GM18519 (cell line): Measurements from ENCODE around the gene ALX4.

Experiments
- ATAC-seq: cut with Tn5 transposase; IDR thresholded peaks from one replicate; pipeline ENCODE4 v1.9.1; 2021; ENCODE audit warnings: mild to moderate bottlenecking, moderate library complexity; ENCODE audit not compliant: unreplicated experiment, low FRiP score

Gene ALX4

GRCh38 chr11:44335919-44336318 is 26.0 kb upstream of the ALX4 start:
- ATAC-seq: no peak

DNA sequence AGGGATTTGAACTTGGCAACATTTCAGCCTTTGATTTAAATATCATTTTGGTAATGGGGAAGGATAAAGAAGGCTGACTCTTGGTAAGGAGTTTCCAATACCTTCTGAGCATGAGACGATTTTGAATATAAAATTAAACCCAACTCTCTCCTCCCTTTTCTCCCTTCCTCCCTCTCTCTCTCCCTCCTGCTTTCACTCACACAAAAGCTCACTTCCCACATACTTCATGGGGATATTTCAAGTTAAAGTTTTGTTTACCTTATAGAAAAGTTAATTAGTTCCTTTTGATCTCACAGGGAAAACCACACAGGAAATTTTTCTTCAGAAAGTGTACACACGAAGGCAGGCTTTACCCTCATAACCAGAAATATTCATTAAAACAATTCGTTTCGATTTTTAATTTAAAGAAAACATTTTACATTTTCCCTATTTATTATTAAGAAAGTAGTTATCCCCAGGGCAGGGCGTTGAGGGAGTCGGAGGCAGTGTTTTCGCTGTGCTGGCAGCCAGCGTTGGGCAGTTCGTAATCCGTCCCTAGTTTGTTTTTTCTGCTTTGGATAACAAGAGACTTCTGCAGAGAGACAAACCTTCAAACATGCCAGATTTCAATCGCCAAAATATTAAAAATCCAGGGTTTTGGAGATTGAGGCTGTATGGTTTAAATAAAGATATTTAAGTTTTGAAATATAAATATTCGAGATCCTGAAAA is 25.3 kb upstream of the ALX4 start:
- no peak for ATAC-seq

GRCh38 chr11:44334356-44335004 is 24.5 kb upstream of the ALX4 start:
- ATAC-seq: no peak

- ATAC-seq: no peak
These were observed 23.6 kb upstream of the ALX4 start for GRCh38 chr11:44333271-44334218.

GRCh38 chr11:44332665-44333064 is 22.7 kb upstream of the ALX4 start:
- ATAC-seq: no peak

DNA sequence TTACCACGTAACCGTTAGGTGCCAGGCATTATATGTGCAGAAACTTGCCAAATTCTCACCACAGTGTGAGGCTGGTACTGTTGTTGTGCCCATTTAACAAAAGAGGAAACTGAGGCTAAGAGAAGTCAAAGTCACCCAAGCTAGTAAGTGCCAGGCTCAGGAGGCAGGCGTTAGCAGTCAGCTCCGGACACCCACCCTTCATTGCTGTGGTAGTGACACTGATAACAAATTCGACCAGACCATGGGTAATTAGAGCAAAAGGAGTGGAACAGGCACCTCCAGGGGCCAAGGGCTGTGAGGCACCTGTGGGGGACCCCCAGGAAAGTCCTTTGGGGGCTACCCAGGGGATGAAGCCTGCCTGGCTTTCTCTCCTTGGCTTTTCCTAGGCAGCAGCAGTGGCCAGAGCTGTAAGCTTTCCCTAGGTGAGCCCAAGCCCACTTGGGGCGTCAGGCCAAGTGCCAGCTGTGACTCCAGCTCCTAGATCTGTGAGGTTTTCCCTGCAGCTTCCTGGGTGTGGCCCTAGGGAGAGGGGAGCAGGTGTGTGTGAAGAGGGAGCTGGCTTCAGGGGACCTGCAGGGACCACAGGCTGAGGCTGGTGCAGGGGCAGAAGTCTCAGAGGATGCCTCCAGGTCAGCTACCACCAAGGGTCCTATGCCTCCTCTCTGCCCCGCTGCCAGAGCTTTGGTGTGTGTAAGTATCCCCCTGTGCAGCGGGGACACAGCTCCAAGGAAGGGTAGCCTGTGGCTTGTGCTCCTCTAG is 19.7 kb upstream of the ALX4 start:
- no peak for ATAC-seq

DNA sequence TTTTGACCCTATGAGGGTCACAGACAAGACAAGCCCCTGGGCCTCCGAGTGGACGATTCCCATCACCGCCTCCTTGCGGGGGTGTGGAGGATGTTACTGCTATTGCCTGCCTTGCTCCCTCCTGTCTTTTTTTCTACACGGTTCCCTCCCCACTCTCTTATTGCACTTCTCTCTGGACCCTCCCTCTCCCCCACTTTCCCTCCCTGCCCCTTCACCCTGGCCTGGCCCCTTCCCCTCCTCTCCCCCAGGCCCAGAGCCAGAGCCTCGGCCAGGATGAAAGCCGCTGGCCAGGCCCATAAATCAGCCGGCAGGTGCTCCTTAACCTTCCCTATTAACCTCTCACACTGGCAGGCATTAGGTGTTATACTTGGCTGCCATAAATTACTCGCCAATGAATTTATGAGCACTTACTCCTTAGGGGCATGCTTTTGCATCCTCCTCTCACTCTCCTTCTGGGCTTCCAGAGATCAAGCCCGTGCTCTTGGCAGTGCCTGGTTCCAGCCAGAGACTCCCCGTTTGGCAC is 18.3 kb upstream of the ALX4 start:
- ATAC-seq: no peak

GRCh38 chr11:44327730-44328129 is 17.8 kb upstream of the ALX4 start:
- no peak for ATAC-seq

- ATAC-seq: no peak
These were observed 16.9 kb upstream of the ALX4 start for GRCh38 chr11:44326615-44327475.

DNA sequence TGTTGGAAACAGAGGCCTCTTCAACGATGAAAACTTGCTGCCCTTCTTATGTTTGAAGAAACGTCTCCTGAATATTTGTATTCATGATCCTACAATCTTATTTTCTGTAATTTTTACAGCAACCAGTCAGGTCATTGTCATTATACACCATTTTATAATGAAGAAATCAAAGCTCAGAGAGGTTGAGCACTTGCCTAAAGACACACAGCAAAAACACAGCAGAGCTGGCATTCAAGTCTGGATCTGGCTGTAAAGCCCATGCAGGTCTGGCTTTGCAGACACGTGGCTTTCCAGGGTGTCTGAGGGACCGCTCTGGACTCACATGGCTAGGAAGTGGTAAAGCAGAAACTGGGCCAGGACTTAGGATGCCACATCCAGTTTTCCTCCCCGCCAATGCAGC is 15.8 kb upstream of the ALX4 start:
- ATAC-seq: no peak

DNA sequence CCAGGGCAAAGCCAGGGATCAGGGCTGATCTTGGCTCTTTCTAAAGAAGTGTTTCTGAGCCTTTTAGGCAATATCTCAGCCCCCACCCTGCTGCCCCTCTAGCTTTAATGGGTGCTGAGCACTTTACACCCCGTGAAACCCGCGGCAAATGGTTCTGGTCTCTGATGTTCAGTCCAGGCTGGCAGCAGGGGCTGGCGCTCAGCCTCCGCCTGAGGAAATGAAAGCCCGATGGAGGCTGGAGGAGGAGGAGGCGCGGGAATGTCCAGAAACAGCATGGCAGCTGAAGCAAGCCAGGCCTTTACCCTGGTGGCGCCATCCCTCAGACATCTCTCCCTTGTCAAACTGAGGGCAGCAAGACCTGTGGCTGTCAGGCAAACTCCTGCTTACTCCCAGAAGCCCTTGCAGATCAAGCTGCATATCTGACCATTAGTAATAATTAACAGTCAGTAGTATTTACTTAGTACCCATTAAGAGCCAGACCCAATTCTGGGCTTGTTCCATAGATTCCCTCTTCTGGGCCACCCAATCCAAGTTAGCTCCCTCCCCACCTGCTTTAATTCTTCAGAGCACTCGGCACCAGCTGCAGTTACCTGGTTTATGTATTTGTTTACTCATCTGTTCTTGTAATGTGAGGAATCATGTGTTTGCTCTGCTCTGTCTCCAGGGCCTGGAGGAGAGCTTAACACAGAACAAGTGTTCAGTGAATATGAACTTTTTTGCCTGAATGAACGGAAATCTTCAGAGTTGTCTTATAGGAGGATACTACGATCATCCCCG is 15.0 kb upstream of the ALX4 start:
- no peak for ATAC-seq

DNA sequence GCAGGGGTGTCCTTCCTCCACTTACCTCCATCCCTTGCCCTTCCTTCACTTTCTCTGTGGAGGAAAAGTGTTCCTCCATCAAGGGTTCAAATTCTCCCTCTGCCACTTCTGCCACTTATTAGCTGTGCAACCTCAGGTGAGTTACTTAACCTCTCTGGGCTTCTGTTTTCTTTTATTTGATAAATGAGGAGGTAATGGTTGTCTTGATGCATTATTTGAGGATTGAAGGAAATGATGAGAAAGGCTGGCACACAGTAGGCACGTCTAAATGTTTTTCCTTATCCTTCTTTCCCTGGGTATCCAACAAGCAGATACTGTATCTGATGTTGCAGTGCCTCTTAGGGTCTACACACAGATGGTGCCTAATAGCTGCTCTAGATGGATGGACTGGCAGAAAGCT is 14.3 kb upstream of the ALX4 start:
- no peak for ATAC-seq

GRCh38 chr11:44322243-44322642 is 12.3 kb upstream of the ALX4 start:
- no peak for ATAC-seq

GRCh38 chr11:44321059-44321458 is 11.1 kb upstream of the ALX4 start:
- no peak for ATAC-seq

DNA sequence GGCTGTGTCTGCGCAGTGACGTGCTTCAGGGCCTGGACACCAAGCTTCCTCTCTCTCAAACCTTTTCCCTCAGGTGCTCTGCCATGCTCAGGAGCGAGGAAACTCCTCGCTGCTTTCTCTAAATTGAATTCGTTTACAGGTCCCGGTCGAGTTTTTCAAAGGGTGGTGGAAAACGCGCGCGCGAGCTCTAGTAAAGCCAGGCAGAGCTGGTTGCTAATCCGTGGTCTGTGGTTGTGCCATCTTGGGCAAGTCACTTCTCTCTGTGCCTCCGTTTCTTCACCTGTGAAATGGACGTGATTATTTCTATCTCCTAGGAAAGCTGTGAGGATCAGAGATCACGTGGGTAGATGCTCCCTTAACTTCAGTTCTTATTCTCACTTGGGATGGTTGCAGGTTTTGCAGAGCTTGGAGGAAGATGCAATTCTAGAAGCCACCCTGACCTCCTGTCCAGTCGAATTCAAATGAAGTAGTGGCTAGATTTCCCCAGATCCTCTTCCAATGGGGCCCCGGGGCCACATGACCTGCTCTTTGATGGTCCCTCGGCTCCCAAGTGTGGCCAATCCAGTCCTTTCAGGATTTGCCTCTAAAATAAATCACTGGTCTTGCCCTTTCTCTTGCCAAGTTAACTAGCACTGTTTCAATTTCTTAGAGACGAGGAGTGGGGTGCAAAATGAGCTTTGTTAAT is 10.5 kb upstream of the ALX4 start:
- ATAC-seq: no peak

DNA sequence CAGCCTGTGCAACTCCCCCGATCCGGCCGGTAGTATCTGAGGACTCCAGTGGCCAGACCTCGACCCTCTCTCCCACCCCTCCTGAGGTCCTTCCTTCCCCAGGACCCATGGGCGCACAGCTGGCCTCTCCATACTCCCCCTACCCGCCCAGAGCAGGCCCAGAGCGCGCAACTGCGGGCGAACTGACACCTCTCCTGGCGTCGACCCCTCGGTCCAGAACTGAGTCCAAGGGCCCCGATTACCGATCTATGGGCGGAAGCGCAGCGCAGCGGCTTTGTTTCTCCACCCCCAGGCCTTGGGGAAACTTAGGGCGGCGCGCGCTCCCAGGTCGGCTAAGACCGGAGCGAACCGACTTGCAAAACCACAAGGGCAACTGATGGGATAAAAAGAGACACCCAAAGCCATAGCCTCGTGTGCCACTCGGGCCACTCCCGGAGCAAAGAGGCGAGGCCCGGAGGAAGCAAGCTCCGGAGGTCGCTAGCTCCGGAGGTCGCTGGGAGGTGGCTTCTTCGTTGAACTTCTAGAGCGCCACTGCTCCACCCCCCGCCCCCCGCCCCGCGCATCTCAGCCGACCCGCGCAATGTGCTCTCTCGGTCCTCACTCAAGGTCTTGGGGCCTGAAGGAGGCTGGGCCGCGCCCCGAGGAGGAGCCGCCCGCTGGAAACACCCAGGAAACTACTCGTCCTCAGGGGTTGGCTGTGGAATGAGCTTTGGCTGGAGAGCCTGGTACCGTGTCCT is 9.8 kb upstream of the ALX4 start:
- ATAC-seq: no peak

GRCh38 chr11:44319170-44319551 is 9.2 kb upstream of the ALX4 start:
- no peak for ATAC-seq
